ENCODE measurements around the gene UBAC2. TPM values are rescaled to one million over a fixed set of nuclear protein-coding genes. Genes with fewer than 3 reads are reported as not detected.

UBAC2 gene
- total and polyA plus RNA-seq, 2 of the 4 experiments (the other 2 are of a cell fraction), result 20.8 to 36.3 TPM

- Histone ChIP-seq H3K79me1 (ENCODE audit: low read depth in 1 of 2, low read length in 2 of 2) (peaks cover 16% of the 10 kb centered on the region in 2 experiments), H3K4me1 (ENCODE audit: control insufficient read depth, insufficient read depth, low read length) (peaks cover 19% of the 10 kb centered on the region), H3K27ac (ENCODE audit: insufficient read depth, low read length) (no peak overlapping the region), H2BK15ac (ENCODE audit: low read depth, low read length) (no peak overlapping the region), H2AK5ac (ENCODE audit: low read depth, low read length) (no peak overlapping the region), H3K9me1 (ENCODE audit: insufficient read depth, low read length) (peaks cover 22% of the 10 kb centered on the region), H2AFZ (replicated peaks; ENCODE audit: low read length, poor library complexity) (no peak overlapping the region), H3K14ac (replicated peaks; ENCODE audit: low read depth, low read length) (no peak overlapping the region), H2AK9ac (replicated peaks; ENCODE audit: low read depth, low read length, poor library complexity) (no peak overlapping the region), H3K4me2 (ENCODE audit: low read depth, low read length) (no peak overlapping the region), H3K4me3 (ENCODE audit: insufficient read depth, low read depth, low read length) (no peak overlapping the region), H4K20me1 (ENCODE audit: insufficient read depth, low read length) (peaks cover 22% of the 10 kb centered on the region), H4K8ac (ENCODE audit: low read depth in 2 of 2, low read length in 2 of 2) (no peak overlapping the region), H3K4ac (ENCODE audit: low read depth, low read length) (no peak overlapping the region), H3K36me3 (ENCODE audit: control insufficient read depth, insufficient read depth, low read length) (peaks cover 9% of the 10 kb centered on the region), H4K91ac (ENCODE audit: insufficient read depth, low read depth, low read length) (no peak overlapping the region), H3K23ac (ENCODE audit: low read depth, low read length) (no peak overlapping the region), H2BK120ac (ENCODE audit: low read depth, low read length) (no peak overlapping the region), H2BK5ac (ENCODE audit: low read depth, low read length, poor library complexity, severe bottlenecking) (no peak overlapping the region), H3K9me3 (ENCODE audit: control insufficient read depth, insufficient read depth, low read length) (no peaks in the 10 kb centered on the region), H3K9ac (ENCODE audit: low read depth, low read length) (no peak overlapping the region), H3K18ac (ENCODE audit: low read depth, low read length) (no peak overlapping the region), H2BK20ac (ENCODE audit: low read depth, low read length) (no peak overlapping the region), H4K5ac (ENCODE audit: low read depth, low read length) (no peak overlapping the region), H3K56ac (ENCODE audit: extremely low read depth, insufficient read depth, low read length) (no peak overlapping the region), H3K27me3 (ENCODE audit: control insufficient read depth, insufficient read depth, low read length) (no peaks in the 10 kb centered on the region)
- ATAC-seq (ENCODE audit: low read depth) (no peak), DNase-seq (no peak)
- WGBS, 2 experiments (ENCODE audit: extremely low coverage in 2 of 2, insufficient read length in 1 of 2), result no CpG with 5 or more reads among the region's 1 CpG
- no TSS peak for BruUV-seq (replicated peaks)
- ChIA-PET CTCF (no interaction called here), POLR2A (ENCODE audit: unreplicated experiment) (no interaction called here)
- intact Hi-C loops (cut with micrococcal nuclease), result no loop called here
- dilution Hi-C loops (cut with HindIII; ENCODE audit: low sequenced_read_pairs, unreplicated experiment), result no loop called here
- TF ChIP-seq FOS (IDR thresholded peaks at IDR 0.05; ENCODE audit: low read depth, low read length), result no peak
- TF ChIP-seq CTCF (conservative IDR thresholded peaks at IDR 0.05; ENCODE audit: low read depth, low read length), result no peak
- TF ChIP-seq NFE2L2 (IDR thresholded peaks at IDR 0.05; ENCODE audit: low read depth, low read length), result no peak
- no peak for TF ChIP-seq CEBPB (IDR thresholded peaks at IDR 0.05; ENCODE audit: low read depth, low read length)
- no peak for TF ChIP-seq MAZ (IDR thresholded peaks at IDR 0.05; ENCODE audit: borderline replicate concordance, low read depth, low read length)
- no peak for TF ChIP-seq ELK1 (IDR thresholded peaks at IDR 0.05; ENCODE audit: borderline replicate concordance, low read depth, low read length)
- TF ChIP-seq RFX5 (IDR thresholded peaks at IDR 0.05; ENCODE audit: low read depth, low read length), result no peak
- no peak for TF ChIP-seq RCOR1 (IDR thresholded peaks at IDR 0.05; ENCODE audit: insufficient replicate concordance, low read length)
- TF ChIP-seq MXI1 (IDR thresholded peaks at IDR 0.05; ENCODE audit: borderline replicate concordance, low read depth, low read length), result no peak
- TF ChIP-seq USF2 (IDR thresholded peaks at IDR 0.05; ENCODE audit: low read depth, low read length), result no peak
- no peak for TF ChIP-seq POLR2A (IDR thresholded peaks at IDR 0.05; ENCODE audit: low read depth, low read length)
- TF ChIP-seq SMC3 (IDR thresholded peaks at IDR 0.05; ENCODE audit: low read depth, low read length), result no peak
- TF ChIP-seq BHLHE40 (IDR thresholded peaks at IDR 0.05; ENCODE audit: low read depth, low read length), result no peak
- TF ChIP-seq CHD1 (IDR thresholded peaks at IDR 0.05; ENCODE audit: low read depth, low read length), result no peak
- TF ChIP-seq RAD21 (IDR thresholded peaks at IDR 0.05; ENCODE audit: low read length), result no peak
- no peak for TF ChIP-seq MAFK (IDR thresholded peaks at IDR 0.05; ENCODE audit: low read depth, low read length)
- in situ Hi-C loops (cut with MboI; ENCODE audit: low sequenced_read_pairs), result no loop called here
Measured at GRCh38 chr13:99313941-99314340, 113.3 kb downstream of the UBAC2 start.

All from IMR-90 (cell line).